ENCODE data around the gene EED.
"Not testable (repeated sequence)": the region's sequence is repeated elsewhere in the genome, so short reads cannot be mapped to it uniquely, and the experiment has no call there.

Gene EED

GRCh38 chr11:86218125-86219084 is 26.1 kb upstream of the EED start:
- peak; percentile 83 for DNase-seq (ENCODE audit: low spot score)

- no peak for DNase-seq (ENCODE audit: low spot score)
Measured at GRCh38 chr11:86219311-86220193, 25.0 kb upstream of the EED start.

- no peak for DNase-seq (ENCODE audit: low spot score)
Measured at GRCh38 chr11:86220653-86221052, 23.9 kb upstream of the EED start.

- DNase-seq (ENCODE audit: low spot score): no peak
Measured at GRCh38 chr11:86222081-86222480, 22.5 kb upstream of the EED start.

- DNase-seq (ENCODE audit: low spot score): not testable (repeated sequence)
Measured at GRCh38 chr11:86224575-86224974, 20.0 kb upstream of the EED start.

- DNase-seq (ENCODE audit: low spot score): not testable (repeated sequence)
Measured at GRCh38 chr11:86225344-86225743, 19.2 kb upstream of the EED start.

GRCh38 chr11:86228269-86229038 is 16.1 kb upstream of the EED start:
- DNase-seq (ENCODE audit: low spot score): peak; percentile 68

- DNase-seq (ENCODE audit: low spot score): not testable (repeated sequence)
Measured at GRCh38 chr11:86229039-86229330, 15.6 kb upstream of the EED start.

GRCh38 chr11:86230179-86230804 is 14.3 kb upstream of the EED start:
- DNase-seq (ENCODE audit: low spot score): no peak

GRCh38 chr11:86230921-86231434 is 13.6 kb upstream of the EED start:
- peak; percentile 70 for DNase-seq (ENCODE audit: low spot score)

GRCh38 chr11:86232556-86232955 is 12.0 kb upstream of the EED start:
- DNase-seq (ENCODE audit: low spot score): no peak

GRCh38 chr11:86234831-86235461 is 9.6 kb upstream of the EED start:
- DNase-seq (ENCODE audit: low spot score): no peak

- no peak for DNase-seq (ENCODE audit: low spot score)
Measured at GRCh38 chr11:86237267-86237804, 7.2 kb upstream of the EED start.

- no peak for DNase-seq (ENCODE audit: low spot score)
Measured at GRCh38 chr11:86240164-86240563, 4.4 kb upstream of the EED start.

GRCh38 chr11:86241956-86242535 is 2.5 kb upstream of the EED start:
- DNase-seq (ENCODE audit: low spot score): no peak

GRCh38 chr11:86243396-86243795 is 1.2 kb upstream of the EED start:
- DNase-seq (ENCODE audit: low spot score): no peak

- DNase-seq (ENCODE audit: low spot score): peak; percentile 94
Measured at GRCh38 chr11:86244063-86244521, 461 bp upstream of the EED start.

- peak; percentile 62 for DNase-seq (ENCODE audit: low spot score)
Measured at GRCh38 chr11:86245369-86246292, 1.1 kb downstream of the EED start.

GRCh38 chr11:86246293-86246675 is 1.7 kb downstream of the EED start:
- DNase-seq (ENCODE audit: low spot score): no peak

Measured in activated CD4-positive, alpha-beta T cell treated with anti-CD3 and anti-CD28 coated beads, Interleukin-2, Interleukin-4, amounts not matched to agents 100 ng/mL and 50 ng/mL, durations not matched to agents 16 hours and 8 hours (primary cell).